Retinal pigment epithelial cell (primary cell): ENCODE measurements around the gene ETS2.

Source experiments
- DNase-seq: peaks from one replicate; pipeline ENCODE4 v3.0.0-alpha.2; 2010; ENCODE audit warnings: low read depth
- H3K4me3 ChIP-seq: 2 replicates; pipeline ENCODE4 v1.5.1; 2011; ENCODE audit warnings: mild to moderate bottlenecking, low read length, control low read depth, moderate library complexity
- TF ChIP-seq, protein P1 (sequence below): conservative IDR thresholded peaks from 2 replicates; pipeline ENCODE4 v1.5.1; 2011; ENCODE audit warnings: low read depth, low read length, control low read depth, inconsistent platforms

The ETS2 gene

DNA sequence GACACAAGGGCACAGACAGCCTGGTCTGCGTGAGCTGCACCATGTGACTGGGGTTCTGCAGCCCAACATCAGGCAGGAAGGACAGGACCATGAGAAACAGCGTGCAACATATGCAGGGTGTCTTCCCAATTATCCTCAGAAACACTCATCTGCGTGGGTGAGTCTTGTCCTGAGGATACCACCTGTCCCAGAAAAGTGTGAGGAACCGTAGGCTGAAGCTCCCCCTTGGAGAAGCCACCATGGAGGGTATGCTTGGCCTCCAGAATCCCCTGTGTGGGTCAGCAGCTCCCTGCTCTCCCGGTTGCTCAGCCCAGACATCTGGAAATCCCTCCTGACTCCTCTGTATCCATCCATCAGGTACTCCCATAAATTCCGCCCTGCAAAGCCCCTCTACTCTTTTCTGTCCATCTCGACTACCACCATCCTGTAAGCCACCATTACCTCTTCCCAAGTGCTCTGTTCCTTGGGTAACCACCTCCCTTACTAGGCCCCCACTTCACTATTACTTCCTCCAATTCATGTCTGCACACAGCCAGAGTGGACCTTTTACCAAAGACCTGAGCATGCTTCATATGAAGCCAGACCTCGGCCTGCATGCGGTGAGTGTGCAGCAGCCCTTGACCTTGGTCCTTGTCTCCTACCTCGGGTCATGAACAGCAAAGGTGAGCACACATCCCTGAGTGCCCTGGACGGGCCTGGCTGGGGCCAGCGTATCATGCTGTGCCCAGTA lies 33.0 kb downstream of the ETS2 start:
- DNase-seq = no peak
- TF ChIP-seq, protein P1, sequence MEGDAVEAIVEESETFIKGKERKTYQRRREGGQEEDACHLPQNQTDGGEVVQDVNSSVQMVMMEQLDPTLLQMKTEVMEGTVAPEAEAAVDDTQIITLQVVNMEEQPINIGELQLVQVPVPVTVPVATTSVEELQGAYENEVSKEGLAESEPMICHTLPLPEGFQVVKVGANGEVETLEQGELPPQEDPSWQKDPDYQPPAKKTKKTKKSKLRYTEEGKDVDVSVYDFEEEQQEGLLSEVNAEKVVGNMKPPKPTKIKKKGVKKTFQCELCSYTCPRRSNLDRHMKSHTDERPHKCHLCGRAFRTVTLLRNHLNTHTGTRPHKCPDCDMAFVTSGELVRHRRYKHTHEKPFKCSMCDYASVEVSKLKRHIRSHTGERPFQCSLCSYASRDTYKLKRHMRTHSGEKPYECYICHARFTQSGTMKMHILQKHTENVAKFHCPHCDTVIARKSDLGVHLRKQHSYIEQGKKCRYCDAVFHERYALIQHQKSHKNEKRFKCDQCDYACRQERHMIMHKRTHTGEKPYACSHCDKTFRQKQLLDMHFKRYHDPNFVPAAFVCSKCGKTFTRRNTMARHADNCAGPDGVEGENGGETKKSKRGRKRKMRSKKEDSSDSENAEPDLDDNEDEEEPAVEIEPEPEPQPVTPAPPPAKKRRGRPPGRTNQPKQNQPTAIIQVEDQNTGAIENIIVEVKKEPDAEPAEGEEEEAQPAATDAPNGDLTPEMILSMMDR = no peak
- H3K4me3 ChIP-seq = no peak overlapping the region

DNA sequence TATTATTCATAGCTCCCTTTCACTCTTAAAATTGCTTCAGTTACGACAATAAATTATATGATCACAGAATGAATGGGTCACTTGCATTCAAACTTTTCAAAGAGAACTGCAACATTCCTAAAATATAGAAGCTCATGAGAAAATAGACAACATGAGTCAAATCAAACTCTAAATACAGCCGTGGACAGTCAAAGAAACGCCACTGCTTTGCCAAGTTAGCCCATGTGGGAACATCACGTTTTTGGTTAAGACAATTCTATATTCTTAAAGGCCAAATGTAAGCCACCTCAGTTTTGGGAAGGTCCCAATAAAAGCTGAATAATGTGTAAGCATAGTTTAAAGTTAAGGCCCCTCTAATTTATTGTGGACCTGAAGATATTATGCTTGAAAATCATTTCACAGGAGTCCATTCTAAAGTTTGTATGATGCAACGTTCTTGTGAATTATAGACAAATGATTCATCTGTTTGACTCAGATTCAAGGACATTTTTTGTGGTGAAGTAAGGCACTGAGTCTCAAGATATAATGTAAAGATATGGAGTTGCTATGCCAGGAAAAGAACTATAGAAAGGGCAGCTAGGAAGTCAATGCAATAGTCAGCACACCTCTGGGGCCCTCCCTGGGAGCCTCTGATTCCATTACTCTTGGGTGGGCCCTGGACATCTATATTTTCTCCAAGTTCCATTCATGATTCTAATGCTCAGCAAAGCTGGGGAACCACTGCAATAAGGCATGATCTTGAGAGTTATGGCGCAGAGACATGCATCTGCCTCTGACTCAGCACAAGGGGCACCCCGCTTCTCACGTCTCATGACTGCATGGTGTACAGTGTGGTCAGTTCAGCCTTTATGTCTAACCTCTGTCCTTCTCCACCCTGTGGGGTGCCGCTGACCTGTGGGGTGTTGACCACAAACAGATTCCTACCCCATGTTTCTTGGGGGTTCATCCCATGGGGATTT lies 33.9 kb downstream of the ETS2 start:
- DNase-seq = peak; percentile 67
- TF ChIP-seq, protein P1 = no peak
- no peak overlapping the region for H3K4me3 ChIP-seq

DNA sequence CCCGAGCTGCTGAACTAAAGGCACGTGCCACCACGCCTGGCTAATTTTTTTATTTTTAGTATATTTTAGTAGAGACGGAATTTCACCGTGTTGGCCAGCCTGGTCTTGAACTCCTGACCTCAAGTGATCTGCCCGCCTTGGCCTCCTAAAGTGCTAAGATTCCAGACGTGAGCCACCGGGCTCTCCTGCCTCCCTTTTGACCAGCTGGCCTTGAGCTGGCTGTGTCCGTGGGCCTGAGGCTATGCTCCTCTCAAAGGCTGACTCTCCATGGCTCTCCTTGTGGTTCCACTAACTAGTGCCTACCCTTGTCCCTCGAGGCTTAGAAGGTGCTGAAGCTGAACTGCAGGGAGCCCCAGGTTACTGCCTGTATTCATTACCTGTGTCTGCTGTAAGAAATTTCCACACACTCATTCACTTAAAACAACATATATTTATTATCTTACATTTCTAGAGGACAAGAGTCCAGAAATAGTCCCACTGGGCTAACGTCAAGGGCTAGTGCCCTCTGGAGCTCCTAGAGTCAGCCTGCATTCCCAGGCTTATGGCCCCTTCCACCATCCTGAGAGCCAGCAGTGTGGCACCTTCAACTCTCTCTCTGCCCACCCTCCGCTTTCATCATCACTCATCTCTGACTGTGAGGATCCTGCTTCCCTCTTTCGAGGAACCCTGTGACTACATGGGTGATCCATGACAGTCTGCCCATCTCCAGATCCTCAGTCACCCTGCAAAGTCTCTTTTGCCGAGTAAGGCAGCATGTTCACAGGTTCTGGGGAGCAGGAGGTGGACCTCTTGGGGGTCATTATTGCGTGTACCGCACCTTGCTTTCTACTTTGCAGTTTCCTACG lies 34.9 kb downstream of the ETS2 start:
- DNase-seq = no peak
- H3K4me3 ChIP-seq = no peak overlapping the region
- TF ChIP-seq, protein P1 = no peak

DNA sequence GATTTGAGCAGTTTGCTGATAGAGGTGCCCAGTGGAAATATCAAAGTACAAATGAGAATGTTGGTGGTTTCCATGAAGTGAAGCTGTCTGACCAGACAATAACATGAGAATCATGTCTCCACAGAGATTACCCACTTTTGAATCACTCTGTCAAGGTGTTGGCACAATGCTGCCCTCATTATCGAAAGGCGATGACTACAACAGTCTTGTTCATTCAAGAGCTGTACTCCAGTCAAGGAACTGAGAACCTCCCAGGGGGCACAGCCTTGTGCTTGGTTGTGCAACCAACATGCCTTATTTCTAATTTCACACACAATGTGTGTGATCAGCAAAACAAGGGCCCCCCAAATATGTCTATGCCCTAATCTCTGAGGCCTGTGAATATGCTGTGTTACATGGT lies 35.7 kb downstream of the ETS2 start:
- H3K4me3 ChIP-seq = no peak overlapping the region
- TF ChIP-seq, protein P1 = no peak
- DNase-seq = no peak

DNA sequence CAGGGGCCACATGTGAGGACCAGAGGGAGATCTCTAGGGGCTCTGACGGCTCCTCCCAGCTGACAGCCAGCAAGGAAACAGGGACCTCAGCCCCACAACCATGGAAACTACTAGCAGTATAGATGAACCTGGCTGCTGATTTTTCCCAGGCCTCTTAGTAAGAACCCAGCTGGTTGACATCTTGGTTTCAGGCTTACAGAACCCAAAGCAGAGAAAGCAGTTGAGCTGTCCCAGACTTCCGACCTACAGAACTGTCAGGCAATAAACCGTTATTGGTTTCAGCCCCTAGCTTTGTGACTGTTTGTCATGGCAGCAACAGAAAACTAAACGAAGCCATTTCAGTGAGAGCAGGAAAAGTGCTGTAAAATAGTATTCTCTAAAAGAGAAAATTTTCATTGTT lies 36.4 kb downstream of the ETS2 start:
- H3K4me3 ChIP-seq = no peak overlapping the region
- no peak for DNase-seq
- TF ChIP-seq, protein P1 = no peak

DNA sequence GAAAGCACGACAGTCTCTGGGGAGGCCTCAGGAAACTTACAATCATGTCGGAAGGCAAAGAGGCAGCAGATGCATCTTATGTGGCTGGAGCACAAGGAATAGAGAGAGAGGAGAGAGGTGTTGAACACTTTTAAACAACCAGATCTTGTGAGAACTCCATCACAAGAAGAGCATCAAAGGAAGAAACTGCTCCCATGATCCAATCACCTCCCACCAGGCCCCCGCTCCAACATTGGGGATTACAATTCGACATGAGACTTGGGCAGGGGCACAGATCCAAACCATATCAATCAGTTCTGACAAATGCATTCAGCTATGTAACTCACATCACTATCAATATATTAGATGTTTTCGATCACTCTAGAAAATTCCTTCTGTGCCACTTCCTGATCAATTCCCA lies 37.6 kb downstream of the ETS2 start:
- no peak for DNase-seq
- TF ChIP-seq, protein P1 = no peak
- no peak overlapping the region for H3K4me3 ChIP-seq
